ENCODE results near the gene TMEM156. TPM values are rescaled to one million over a fixed set of nuclear protein-coding genes. Genes with fewer than 3 reads are reported as not detected.
"Not testable (repeated sequence)": the region's sequence is repeated elsewhere in the genome, so short reads cannot be mapped to it uniquely, and the experiment has no call there.

Gene TMEM156
- total RNA-seq, 1 donor from 2014 or later = not detected

GRCh38 chr4:38989487-38989886 is 42.7 kb downstream of the TMEM156 start:
- no peak overlapping the region for H3K4me3 Mint-ChIP-seq
- peaks cover 20% of the 10 kb centered on the region for H3F3A ChIP-seq (ENCODE audit: low read depth)
- no peaks in the 10 kb centered on the region for H3K9me3 ChIP-seq (ENCODE audit: low read depth)
- no peaks in the 10 kb centered on the region for H4K20me1 ChIP-seq (ENCODE audit: low read depth)
- H3K79me2 ChIP-seq (ENCODE audit: low read depth) = no peaks in the 10 kb centered on the region
- H3K4me1 ChIP-seq = peaks cover 20% of the 10 kb centered on the region
- peaks cover 15% of the 10 kb centered on the region for H3K4me1 Mint-ChIP-seq
- H3K27me3 ChIP-seq = no peaks in the 10 kb centered on the region
- H3K9ac ChIP-seq = no peak overlapping the region
- no peaks in the 10 kb centered on the region for H3K36me3 ChIP-seq
- H3K4me2 ChIP-seq = no peak overlapping the region
- H2AFZ ChIP-seq (replicated peaks) = no peak overlapping the region
- no peak for DNase-seq (ENCODE audit: low spot score)
- H3K36me3 Mint-ChIP-seq = no peaks in the 10 kb centered on the region
- H3K27me3 Mint-ChIP-seq (ENCODE audit: insufficient read depth, low read depth) = peaks cover 7% of the 10 kb centered on the region
- H3K27ac ChIP-seq = no peak overlapping the region
- H3K4me3 ChIP-seq = no peak overlapping the region
- TF ChIP-seq EZH2 (IDR thresholded peaks at IDR 0.05) (no peak), CTCF (IDR thresholded peaks at IDR 0.05) (no peak), EZH2phosphoT487 (IDR thresholded peaks at IDR 0.05) (no peak)
- H3K27ac Mint-ChIP-seq = no peak overlapping the region
- no peaks in the 10 kb centered on the region for H3K9me3 Mint-ChIP-seq

GRCh38 chr4:38988353-38988752 is 43.9 kb downstream of the TMEM156 start:
- not testable (repeated sequence) for H3K79me2 ChIP-seq (ENCODE audit: low read depth); H3K9me3 ChIP-seq (ENCODE audit: low read depth); H3K9me3 Mint-ChIP-seq; H3K36me3 Mint-ChIP-seq; DNase-seq (ENCODE audit: low spot score); H3K27me3 ChIP-seq; H2AFZ ChIP-seq (replicated peaks); H4K20me1 ChIP-seq (ENCODE audit: low read depth); H3K36me3 ChIP-seq; H3K27ac Mint-ChIP-seq; H3K9ac ChIP-seq; H3K4me2 ChIP-seq; H3K27ac ChIP-seq; H3K4me3 Mint-ChIP-seq; H3K27me3 Mint-ChIP-seq (ENCODE audit: insufficient read depth, low read depth); H3K4me3 ChIP-seq
- Histone ChIP-seq H3F3A (ENCODE audit: low read depth) (peaks cover 21% of the 10 kb centered on the region), H3K4me1 (peaks cover 28% of the 10 kb centered on the region)
- H3K4me1 Mint-ChIP-seq = peaks cover 24% of the 10 kb centered on the region

GRCh38 chr4:38987491-38987890 is 44.7 kb downstream of the TMEM156 start:
- Histone ChIP-seq H3K27me3 (no peaks in the 10 kb centered on the region), H4K20me1 (ENCODE audit: low read depth) (no peaks in the 10 kb centered on the region), H2AFZ (replicated peaks) (no peak overlapping the region), H3F3A (ENCODE audit: low read depth) (peaks cover 21% of the 10 kb centered on the region), H3K9ac (no peak overlapping the region), H3K4me2 (no peak overlapping the region), H3K36me3 (no peaks in the 10 kb centered on the region), H3K9me3 (ENCODE audit: low read depth) (no peaks in the 10 kb centered on the region), H3K79me2 (ENCODE audit: low read depth) (no peaks in the 10 kb centered on the region), H3K27ac (no peak overlapping the region), H3K4me1 (peaks cover 28% of the 10 kb centered on the region), H3K4me3 (no peak overlapping the region)
- H3K9me3 Mint-ChIP-seq = no peaks in the 10 kb centered on the region
- H3K27ac Mint-ChIP-seq = no peak overlapping the region
- TF ChIP-seq CTCF (IDR thresholded peaks at IDR 0.05) (no peak), EZH2phosphoT487 (IDR thresholded peaks at IDR 0.05) (no peak), EZH2 (IDR thresholded peaks at IDR 0.05) (no peak)
- no peak for DNase-seq (ENCODE audit: low spot score)
- H3K27me3 Mint-ChIP-seq (ENCODE audit: insufficient read depth, low read depth) = peaks cover 7% of the 10 kb centered on the region
- H3K4me3 Mint-ChIP-seq = no peak overlapping the region
- H3K4me1 Mint-ChIP-seq = peaks cover 27% of the 10 kb centered on the region
- H3K36me3 Mint-ChIP-seq = no peaks in the 10 kb centered on the region

GRCh38 chr4:38985410-38986100 is 46.7 kb downstream of the TMEM156 start:
- Histone ChIP-seq H3K27ac (peak overlapping the region; percentile 88), H3K36me3 (no peaks in the 10 kb centered on the region), H3K4me2 (peak overlapping the region; percentile 60), H2AFZ (replicated peaks) (no peak overlapping the region), H3K9me3 (ENCODE audit: low read depth) (no peaks in the 10 kb centered on the region), H4K20me1 (ENCODE audit: low read depth) (no peaks in the 10 kb centered on the region), H3K4me1 (peaks cover 28% of the 10 kb centered on the region), H3K9ac (no peak overlapping the region), H3K4me3 (peak overlapping the region; percentile 8), H3K79me2 (ENCODE audit: low read depth) (no peaks in the 10 kb centered on the region), H3F3A (ENCODE audit: low read depth) (peaks cover 21% of the 10 kb centered on the region), H3K27me3 (no peaks in the 10 kb centered on the region)
- DNase-seq (ENCODE audit: low spot score) = peak; percentile 52
- peaks cover 8% of the 10 kb centered on the region for H3K27me3 Mint-ChIP-seq (ENCODE audit: insufficient read depth, low read depth)
- peaks cover 27% of the 10 kb centered on the region for H3K4me1 Mint-ChIP-seq
- H3K9me3 Mint-ChIP-seq = no peaks in the 10 kb centered on the region
- TF ChIP-seq EZH2phosphoT487 (IDR thresholded peaks at IDR 0.05) (no peak), CTCF (IDR thresholded peaks at IDR 0.05) (no peak), EZH2 (IDR thresholded peaks at IDR 0.05) (no peak)
- no peak overlapping the region for H3K4me3 Mint-ChIP-seq
- H3K36me3 Mint-ChIP-seq = no peaks in the 10 kb centered on the region
- H3K27ac Mint-ChIP-seq = no peak overlapping the region
